ENCODE measurements around the gene VAC14.

The VAC14 gene

DNA sequence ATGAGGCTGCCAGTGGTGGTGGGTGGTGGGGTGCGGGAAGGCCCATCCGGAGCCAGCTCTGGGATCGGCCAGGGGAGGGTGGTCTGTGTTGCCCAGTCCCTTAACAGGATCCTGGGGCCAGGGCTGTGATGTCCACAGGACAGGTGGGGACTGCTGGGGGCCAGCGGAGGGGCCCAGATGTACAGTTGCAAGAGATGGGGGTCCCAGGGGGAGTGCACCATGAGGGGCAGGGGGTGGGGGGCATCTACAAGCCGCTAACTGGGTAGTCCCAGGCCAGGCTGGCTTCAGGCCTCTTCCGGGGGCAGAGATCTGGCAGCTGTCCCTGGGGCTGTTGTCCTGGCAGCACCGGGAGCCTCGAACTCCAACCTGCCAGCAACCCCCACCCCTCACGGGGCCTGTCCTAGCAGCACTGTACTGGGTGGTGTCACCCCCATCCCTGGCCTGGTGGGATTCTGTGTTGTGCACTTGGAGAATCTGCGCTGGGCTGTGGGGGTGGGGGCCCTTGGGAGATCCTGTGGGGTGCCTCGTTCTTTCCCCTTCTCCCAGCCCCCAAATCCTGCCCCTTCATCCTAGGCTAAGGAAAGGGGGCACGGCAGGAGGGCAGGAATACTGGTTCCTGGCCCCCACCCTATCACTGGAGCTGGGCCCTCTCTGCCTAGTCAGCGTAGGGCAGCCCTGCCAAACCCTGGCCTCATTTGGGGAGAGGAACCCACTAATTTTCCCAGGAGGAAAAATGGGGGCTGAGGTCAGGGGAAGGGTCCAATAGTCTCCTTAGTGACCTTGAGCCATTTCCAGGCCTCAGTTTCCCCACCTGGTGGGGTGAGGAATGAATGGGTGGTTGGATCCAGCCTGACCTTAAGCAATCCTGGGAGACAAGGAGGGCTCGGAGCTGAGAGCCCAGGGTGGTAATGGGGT is 116.6 kb downstream of the VAC14 start:
- TF ChIP-seq, protein P1, sequence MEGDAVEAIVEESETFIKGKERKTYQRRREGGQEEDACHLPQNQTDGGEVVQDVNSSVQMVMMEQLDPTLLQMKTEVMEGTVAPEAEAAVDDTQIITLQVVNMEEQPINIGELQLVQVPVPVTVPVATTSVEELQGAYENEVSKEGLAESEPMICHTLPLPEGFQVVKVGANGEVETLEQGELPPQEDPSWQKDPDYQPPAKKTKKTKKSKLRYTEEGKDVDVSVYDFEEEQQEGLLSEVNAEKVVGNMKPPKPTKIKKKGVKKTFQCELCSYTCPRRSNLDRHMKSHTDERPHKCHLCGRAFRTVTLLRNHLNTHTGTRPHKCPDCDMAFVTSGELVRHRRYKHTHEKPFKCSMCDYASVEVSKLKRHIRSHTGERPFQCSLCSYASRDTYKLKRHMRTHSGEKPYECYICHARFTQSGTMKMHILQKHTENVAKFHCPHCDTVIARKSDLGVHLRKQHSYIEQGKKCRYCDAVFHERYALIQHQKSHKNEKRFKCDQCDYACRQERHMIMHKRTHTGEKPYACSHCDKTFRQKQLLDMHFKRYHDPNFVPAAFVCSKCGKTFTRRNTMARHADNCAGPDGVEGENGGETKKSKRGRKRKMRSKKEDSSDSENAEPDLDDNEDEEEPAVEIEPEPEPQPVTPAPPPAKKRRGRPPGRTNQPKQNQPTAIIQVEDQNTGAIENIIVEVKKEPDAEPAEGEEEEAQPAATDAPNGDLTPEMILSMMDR (IDR thresholded peaks at IDR 0.05; ENCODE audit: extremely low read depth, insufficient read depth, missing control alignments) = no peak
- in situ Hi-C loops (cut with MboI; ENCODE audit: low pct_unique_long_range_greater_than_20kb, low sequenced_read_pairs, unreplicated experiment) = loop anchor here (10.0 kb wide), 1 partner anchor 80 kb away; no protein-coding TSS in a partner anchor
- no peak for DNase-seq (ENCODE audit: low spot score)

DNA sequence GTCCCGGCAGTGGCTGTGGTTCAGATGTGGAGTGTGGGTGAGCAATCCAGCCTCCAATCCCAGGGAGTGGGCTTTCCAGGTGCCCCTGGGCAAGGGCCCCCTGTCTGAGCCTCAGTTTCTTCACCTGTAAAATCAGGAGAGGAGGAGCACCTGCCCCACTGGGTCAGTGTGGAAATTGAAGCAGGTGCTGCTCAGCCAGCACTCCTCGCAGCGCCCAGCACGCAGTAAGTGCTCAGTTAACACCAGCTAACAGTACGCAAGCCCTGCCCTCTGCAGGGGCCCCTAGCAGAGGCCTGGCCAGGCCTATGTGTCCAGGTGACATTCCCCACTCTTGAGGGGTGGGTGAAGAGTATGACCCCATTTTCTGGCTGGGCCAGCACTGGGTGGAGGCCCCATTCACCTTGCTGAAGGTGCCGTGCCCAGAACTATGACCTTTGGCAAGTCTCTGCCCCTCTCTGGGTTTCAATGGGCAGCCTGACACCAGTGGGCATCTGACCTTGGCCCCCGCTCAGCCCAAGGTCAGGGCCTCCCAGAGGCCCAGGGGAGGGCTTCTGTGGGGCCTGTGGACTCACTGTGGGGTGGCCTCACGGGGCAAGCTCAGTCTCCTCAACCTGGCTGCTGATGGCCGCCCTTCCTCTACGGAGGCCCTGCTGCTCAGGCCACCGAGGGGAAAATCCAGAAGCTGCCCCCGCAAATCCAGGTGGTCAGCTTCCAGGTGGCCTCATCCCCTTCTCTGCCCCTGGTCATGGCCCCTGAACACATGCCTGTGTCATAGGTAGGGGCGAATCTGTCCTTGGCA is 117.6 kb downstream of the VAC14 start:
- DNase-seq (ENCODE audit: low spot score) = no peak
- in situ Hi-C loops (cut with MboI; ENCODE audit: low pct_unique_long_range_greater_than_20kb, low sequenced_read_pairs, unreplicated experiment) = loop anchor here (10.0 kb wide), 1 partner anchor 81 kb away; no protein-coding TSS in a partner anchor
- TF ChIP-seq, protein P1 (IDR thresholded peaks at IDR 0.05; ENCODE audit: extremely low read depth, insufficient read depth, missing control alignments) = no peak

DNA sequence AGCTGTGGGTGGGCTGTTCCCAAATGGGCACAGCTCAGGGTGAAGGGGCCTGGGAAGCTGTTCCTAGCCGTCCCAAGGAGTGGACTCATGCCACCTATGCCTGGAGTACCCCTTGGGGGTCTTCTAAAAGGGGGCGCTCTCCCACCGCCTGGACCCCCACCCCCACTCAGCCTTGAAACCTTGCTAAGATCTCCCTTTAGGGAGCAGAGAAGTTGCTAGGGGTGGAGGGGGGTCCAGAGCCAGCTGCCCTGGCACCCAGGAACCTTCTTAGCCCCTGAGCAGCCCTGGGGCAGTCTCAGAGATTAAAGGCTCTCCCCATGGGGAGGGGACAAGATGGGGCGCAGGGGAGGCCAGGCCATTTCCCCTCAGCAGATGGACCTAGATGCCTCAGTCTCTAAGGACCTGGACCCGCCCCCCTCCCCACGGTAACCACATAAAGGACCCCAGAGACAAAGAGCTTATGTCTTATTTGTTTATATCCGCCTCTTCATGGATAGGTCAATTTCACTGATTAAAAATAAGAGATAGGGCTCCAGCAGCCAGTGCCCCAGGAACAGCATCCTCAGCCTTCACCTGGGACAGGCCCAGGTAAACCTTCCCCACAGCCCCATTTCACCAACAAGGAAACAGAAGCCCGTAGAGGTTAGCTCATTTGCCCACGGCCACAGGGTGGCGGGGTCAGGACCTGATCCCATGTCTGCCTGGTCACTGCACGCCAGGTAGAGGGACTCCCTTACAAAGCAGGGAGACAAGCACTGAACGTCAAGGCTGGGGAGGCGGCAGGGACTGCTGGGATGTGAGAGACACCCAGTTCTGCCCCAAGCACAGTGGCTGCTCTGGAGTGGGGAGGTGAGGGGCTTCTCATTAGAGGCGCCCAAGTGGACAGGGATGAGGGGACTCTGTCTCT is 118.5 kb downstream of the VAC14 start:
- DNase-seq (ENCODE audit: low spot score) = no peak
- in situ Hi-C loops (cut with MboI; ENCODE audit: low pct_unique_long_range_greater_than_20kb, low sequenced_read_pairs, unreplicated experiment) = loop anchor here (10.0 kb wide), 1 partner anchor 82 kb away; no protein-coding TSS in a partner anchor
- TF ChIP-seq, protein P1 (IDR thresholded peaks at IDR 0.05; ENCODE audit: extremely low read depth, insufficient read depth, missing control alignments) = no peak

DNA sequence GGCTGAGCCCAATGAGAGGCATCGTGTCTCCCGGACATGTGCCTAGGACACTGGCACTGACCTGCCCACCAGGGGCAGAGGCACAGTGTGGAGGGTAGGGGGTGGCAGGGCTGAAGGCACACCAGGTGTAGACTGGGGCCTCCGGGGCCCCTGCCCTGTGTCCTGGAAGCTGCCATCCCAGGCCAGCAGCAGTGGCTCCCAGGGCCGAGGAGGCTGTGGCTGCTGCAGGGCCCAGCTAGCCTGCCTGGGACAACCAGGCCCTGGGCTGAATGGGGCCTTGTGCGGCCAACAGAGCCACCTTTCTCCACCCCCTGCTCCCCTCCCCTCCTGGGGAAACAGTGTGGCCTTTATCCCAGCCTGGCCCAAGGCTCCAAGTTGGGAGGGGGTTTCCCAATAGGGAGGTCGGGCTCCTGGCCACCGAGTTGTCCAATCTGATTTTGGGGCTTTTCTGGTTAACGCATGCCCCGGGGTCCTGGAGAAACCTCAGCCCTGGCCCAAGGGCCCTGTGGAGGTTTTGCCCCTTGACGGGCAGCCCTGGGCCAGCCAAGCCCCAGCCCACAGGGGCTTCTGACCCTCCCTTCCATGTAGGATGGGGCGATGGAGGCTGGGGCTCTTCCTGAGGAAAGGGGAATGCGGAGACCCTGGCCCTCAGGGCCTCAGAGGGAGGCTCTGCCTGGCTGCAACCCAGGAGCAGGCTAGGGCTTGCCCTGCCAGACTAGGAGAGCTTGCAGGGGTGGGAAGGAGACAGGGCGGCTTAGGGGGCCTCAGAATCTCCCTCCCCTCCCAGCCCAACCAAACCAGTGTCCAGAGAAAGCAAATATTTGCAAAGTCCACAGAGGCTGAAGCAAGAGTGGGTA is 119.3 kb downstream of the VAC14 start:
- TF ChIP-seq, protein P1 (IDR thresholded peaks at IDR 0.05; ENCODE audit: extremely low read depth, insufficient read depth, missing control alignments) = no peak
- in situ Hi-C loops (cut with MboI; ENCODE audit: low pct_unique_long_range_greater_than_20kb, low sequenced_read_pairs, unreplicated experiment) = loop anchor here (10.0 kb wide), 1 partner anchor 83 kb away; no protein-coding TSS in a partner anchor
- DNase-seq (ENCODE audit: low spot score) = no peak

DNA sequence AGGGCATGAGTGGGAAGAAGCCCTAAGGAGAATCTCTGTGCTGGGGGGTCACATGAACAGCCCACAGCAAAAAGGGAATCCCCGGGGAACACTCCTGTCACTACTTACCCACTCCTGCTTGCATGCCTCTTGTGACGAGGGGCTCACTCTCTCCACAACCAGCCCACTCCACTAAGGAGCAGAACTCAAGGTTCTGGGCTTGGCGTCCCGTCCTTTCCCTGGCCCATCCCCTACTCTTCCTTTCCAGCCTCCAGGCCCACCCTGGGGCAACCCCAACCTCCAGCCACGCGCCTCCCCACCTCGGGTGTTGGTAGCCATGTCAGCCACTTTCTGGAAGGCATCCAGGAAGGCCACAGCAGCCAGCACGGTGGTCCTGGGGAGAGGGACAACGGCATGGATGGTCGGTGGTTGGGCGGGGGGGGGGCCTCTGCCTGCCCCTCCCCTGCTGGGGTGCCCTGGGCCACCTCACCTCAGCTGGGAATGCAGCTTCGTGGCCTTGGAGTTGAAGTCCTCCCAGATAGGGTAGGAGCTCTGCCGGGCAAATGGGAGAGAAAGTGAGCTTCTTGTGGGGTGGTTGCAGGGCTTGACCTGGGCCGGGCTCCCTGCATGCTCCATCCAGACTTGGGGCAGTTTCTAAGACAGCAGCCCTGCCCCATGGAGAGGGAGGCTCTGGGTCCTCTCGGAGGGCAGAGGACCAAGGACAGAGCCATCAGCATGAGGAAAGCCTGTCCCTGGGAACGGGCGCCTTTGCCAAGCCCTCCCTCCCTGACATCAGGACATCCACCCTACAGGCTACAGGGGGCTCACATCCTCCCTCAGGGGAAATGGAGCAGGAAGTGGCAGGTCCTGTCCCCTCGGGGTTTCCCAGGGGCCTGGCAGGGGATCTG is 120.2 kb downstream of the VAC14 start:
- TF ChIP-seq, protein P1 (IDR thresholded peaks at IDR 0.05; ENCODE audit: extremely low read depth, insufficient read depth, missing control alignments) = no peak
- in situ Hi-C loops (cut with MboI; ENCODE audit: low pct_unique_long_range_greater_than_20kb, low sequenced_read_pairs, unreplicated experiment) = loop anchor here (10.0 kb wide), 1 partner anchor 84 kb away; no protein-coding TSS in a partner anchor
- no peak for DNase-seq (ENCODE audit: low spot score)
